ENCODE measurements around the gene TRIO. TPM values are rescaled to one million over a fixed set of nuclear protein-coding genes. Genes with fewer than 3 reads are reported as not detected.
A peak's percentile ranks its signal among the peaks of the same experiment; 100 is the strongest.

The TRIO gene
- total RNA-seq, 4 donors from 2014 or later: 290 to 370 (median 346) TPM

- no peak for DNase-seq (ENCODE audit: low spot score in 2 of 2)
- Histone ChIP-seq H3K4me1 (peaks cover 0 to 54% (median 33%) of the 10 kb centered on the region in 4 donors), H3K9me3 (no peaks in the 10 kb centered on the region), H3K36me3 (no peaks in the 10 kb centered on the region), H3K27me3 (no peaks in the 10 kb centered on the region), H3K4me3 (no peak overlapping the region), H3K27ac (peak overlapping the region in 1 of 4 donors; percentile 37)
- TF ChIP-seq, protein P1, sequence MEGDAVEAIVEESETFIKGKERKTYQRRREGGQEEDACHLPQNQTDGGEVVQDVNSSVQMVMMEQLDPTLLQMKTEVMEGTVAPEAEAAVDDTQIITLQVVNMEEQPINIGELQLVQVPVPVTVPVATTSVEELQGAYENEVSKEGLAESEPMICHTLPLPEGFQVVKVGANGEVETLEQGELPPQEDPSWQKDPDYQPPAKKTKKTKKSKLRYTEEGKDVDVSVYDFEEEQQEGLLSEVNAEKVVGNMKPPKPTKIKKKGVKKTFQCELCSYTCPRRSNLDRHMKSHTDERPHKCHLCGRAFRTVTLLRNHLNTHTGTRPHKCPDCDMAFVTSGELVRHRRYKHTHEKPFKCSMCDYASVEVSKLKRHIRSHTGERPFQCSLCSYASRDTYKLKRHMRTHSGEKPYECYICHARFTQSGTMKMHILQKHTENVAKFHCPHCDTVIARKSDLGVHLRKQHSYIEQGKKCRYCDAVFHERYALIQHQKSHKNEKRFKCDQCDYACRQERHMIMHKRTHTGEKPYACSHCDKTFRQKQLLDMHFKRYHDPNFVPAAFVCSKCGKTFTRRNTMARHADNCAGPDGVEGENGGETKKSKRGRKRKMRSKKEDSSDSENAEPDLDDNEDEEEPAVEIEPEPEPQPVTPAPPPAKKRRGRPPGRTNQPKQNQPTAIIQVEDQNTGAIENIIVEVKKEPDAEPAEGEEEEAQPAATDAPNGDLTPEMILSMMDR (IDR thresholded peaks at IDR 0.05): no peak
- TF ChIP-seq POLR2A (IDR thresholded peaks at IDR 0.05): no peak
- no peak for TF ChIP-seq EP300 (IDR thresholded peaks at IDR 0.05)
- 83% methylated on average over 8 of the region's 8 CpGs for WGBS, 2 donors
These were observed 65.2 kb downstream of the TRIO start for GRCh38 chr5:14208071-14209021.

GRCh38 chr5:14209222-14209822 is 66.2 kb downstream of the TRIO start:
- Histone ChIP-seq H3K4me3 (no peak overlapping the region), H3K4me1 (peaks cover 0 to 46% (median 27%) of the 10 kb centered on the region in 4 donors), H3K27ac (no peak overlapping the region)

DNA sequence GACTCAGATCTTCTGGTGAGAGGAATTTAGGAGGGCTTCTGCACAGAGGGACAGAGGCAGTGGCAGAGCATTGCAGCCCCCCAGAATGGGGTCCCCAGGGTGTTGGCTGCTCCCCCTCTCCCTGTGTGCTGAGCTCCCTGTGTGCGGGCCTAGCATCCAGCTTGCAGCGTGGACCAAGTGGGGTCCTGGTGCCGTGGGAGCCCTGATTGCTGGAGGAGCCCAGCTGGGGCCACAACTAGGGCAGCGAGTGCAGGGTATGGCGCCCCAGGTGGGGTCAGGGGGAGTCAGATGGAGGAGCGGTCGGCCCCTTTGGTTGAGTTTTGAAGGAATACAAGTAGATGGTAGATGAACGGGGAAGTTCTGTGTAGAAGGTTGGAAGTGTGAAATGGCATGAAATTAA is 66.7 kb downstream of the TRIO start:
- Histone ChIP-seq H3K4me3 (no peak overlapping the region), H3K27me3 (no peaks in the 10 kb centered on the region), H3K4me1 (peaks cover 0 to 41% (median 22%) of the 10 kb centered on the region in 4 donors), H3K9me3 (no peaks in the 10 kb centered on the region), H3K27ac (no peak overlapping the region), H3K36me3 (no peaks in the 10 kb centered on the region)
- DNase-seq (ENCODE audit: low spot score in 2 of 2): no peak
- WGBS, 2 donors: 94 to 97% methylated on average over 8 of the region's 8 CpGs
- TF ChIP-seq EP300 (IDR thresholded peaks at IDR 0.05) (no peak), POLR2A (IDR thresholded peaks at IDR 0.05) (no peak)
- TF ChIP-seq, protein P1 (IDR thresholded peaks at IDR 0.05): no peak

More at GRCh38 chr5:14209222-14209822, 66.2 kb downstream of the TRIO start:
- Histone ChIP-seq H3K27me3 (no peaks in the 10 kb centered on the region), H3K36me3 (no peaks in the 10 kb centered on the region), H3K9me3 (no peaks in the 10 kb centered on the region)
- no peak for TF ChIP-seq EP300 (IDR thresholded peaks at IDR 0.05)
- TF ChIP-seq, protein P1 (IDR thresholded peaks at IDR 0.05): no peak
- no peak for TF ChIP-seq POLR2A (IDR thresholded peaks at IDR 0.05)
- DNase-seq (ENCODE audit: low spot score in 2 of 2): no peak
- WGBS, 2 donors: 90 to 92% methylated on average over 9 of the region's 9 CpGs

DNA sequence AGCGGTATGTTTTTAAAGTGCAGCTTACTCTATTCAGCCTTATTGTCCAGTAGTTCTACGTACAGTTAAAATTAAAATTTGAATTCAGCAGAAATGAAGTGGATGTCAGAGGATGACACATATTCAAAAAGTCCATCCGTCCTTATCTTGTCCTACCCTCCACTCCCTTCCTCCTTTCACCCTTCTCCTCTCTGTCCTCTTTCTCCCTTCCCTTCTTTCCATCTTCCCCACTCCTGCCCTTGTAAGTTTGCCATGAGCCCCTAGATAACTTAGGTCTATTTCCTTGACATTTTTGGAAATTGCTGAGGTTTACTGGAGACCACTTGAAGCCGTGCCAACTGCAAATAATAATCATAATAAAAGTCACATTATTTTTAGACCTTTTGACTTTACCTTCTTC is 67.6 kb downstream of the TRIO start:
- peaks cover 0 to 32% (median 15%) of the 10 kb centered on the region in 4 donors for H3K4me1 ChIP-seq

More for the DNA sequence above, 67.6 kb downstream of the TRIO start:
- Histone ChIP-seq H3K9me3 (no peaks in the 10 kb centered on the region), H3K27me3 (no peaks in the 10 kb centered on the region), H3K36me3 (no peaks in the 10 kb centered on the region), H3K4me3 (no peak overlapping the region), H3K27ac (no peak overlapping the region)
- TF ChIP-seq POLR2A (IDR thresholded peaks at IDR 0.05): no peak
- TF ChIP-seq, protein P1 (IDR thresholded peaks at IDR 0.05): no peak
- TF ChIP-seq EP300 (IDR thresholded peaks at IDR 0.05): no peak
- no peak for DNase-seq (ENCODE audit: low spot score in 2 of 2)
- 71 to 73% methylated on average over 4 of the region's 4 CpGs for WGBS, 2 donors
